Upper lobe of right lung (tissue), 1 donor: ENCODE measurements around the gene BABAM2. TPM values are rescaled to one million over a fixed set of nuclear protein-coding genes. Genes with fewer than 3 reads are reported as not detected.
A peak's percentile ranks its signal among the peaks of the same experiment; 100 is the strongest.

Source experiments
- ATAC-seq: fragments of 200-7000 bp; cut with Tn5 transposase; one replicate; pipeline ENCODE4 v1.9.1; 2020; ENCODE audit warnings: mild to moderate bottlenecking, moderate library complexity
- DNase-seq: peaks from one replicate; pipeline ENCODE4 v3.0.0-alpha.2; 2020
- H3K27ac ChIP-seq: fragments of 200-600 bp; one replicate; pipeline ENCODE4 v1.8.0; 2022
- H3K27me3 ChIP-seq: fragments of 200-600 bp; one replicate; pipeline ENCODE4 v1.8.0; 2022; ENCODE audit warnings: mild to moderate bottlenecking
- H3K36me3 ChIP-seq: fragments of 200-600 bp; one replicate; pipeline ENCODE4 v1.8.0; 2022
- H3K4me1 ChIP-seq: fragments of 200-600 bp; one replicate; pipeline ENCODE4 v1.8.0; 2022
- H3K4me3 ChIP-seq: fragments of 200-600 bp; one replicate; pipeline ENCODE4 v1.8.0; 2022; ENCODE audit warnings: mild to moderate bottlenecking
- H3K9me3 ChIP-seq: fragments of 200-600 bp; one replicate; pipeline ENCODE4 v1.8.0; 2022
- CTCF ChIP-seq: fragments of 200-600 bp; IDR thresholded peaks from one replicate; pipeline ENCODE4 v1.8.0; 2022; ENCODE audit warnings: antibody characterized with exemption
- intact Hi-C: fragments of 100-400 bp; cut with DNase I; formaldehyde crosslinking; loops from one replicate; pipeline ENCODE4 v1.11.0; 2022
- total RNA-seq: library from RNA; stranded (reverse); fragmentation: NEBNext Ultra II Directional; extraction: Animal tissue kit (Norgen Biotek cat#: 25700); gene quantifications from one replicate; pipeline ENCODE4 v1.2.1, GENCODE V29; 2021
- donor health status: DM: no; HTN: yes; CAD: no; lungs with severe emphysema.

Gene BABAM2
- total RNA-seq, 1 donor from 2014 or later: 36.2 TPM

- Histone ChIP-seq H3K27ac (no peak overlapping the region), H3K4me1 (peaks cover 7% of the 10 kb centered on the region), H3K9me3 (no peaks in the 10 kb centered on the region), H3K27me3 (no peaks in the 10 kb centered on the region), H3K36me3 (no peaks in the 10 kb centered on the region), H3K4me3 (no peak overlapping the region)
- TF ChIP-seq CTCF: no peak
- intact Hi-C loops: no loop called here
- DNase-seq (no peak), ATAC-seq (no peak)
Measured at GRCh38 chr2:27984153-27984552, 93.6 kb downstream of the BABAM2 start.

- no peak for DNase-seq
- peaks cover 8% of the 10 kb centered on the region for H3K4me1 ChIP-seq
- no peak for ATAC-seq
- no peak for TF ChIP-seq CTCF
- intact Hi-C loops: no loop called here
- H3K27me3 ChIP-seq: no peaks in the 10 kb centered on the region
- no peak overlapping the region for H3K27ac ChIP-seq
- no peaks in the 10 kb centered on the region for H3K9me3 ChIP-seq
- no peak overlapping the region for H3K4me3 ChIP-seq
- H3K36me3 ChIP-seq: no peaks in the 10 kb centered on the region
Measured at GRCh38 chr2:27988306-27988705, 97.8 kb downstream of the BABAM2 start.

GRCh38 chr2:27988718-27989117 lies 98.2 kb downstream of the BABAM2 start:
- Histone ChIP-seq H3K9me3 (no peaks in the 10 kb centered on the region), H3K36me3 (no peaks in the 10 kb centered on the region), H3K4me1 (peaks cover 8% of the 10 kb centered on the region), H3K27me3 (no peaks in the 10 kb centered on the region), H3K4me3 (no peak overlapping the region), H3K27ac (no peak overlapping the region)
- no peak for ATAC-seq
- no peak for TF ChIP-seq CTCF
- no peak for DNase-seq
- intact Hi-C loops: no loop called here

GRCh38 chr2:27989149-27989548 lies 98.6 kb downstream of the BABAM2 start:
- no peak for DNase-seq
- Histone ChIP-seq H3K4me1 (peaks cover 8% of the 10 kb centered on the region), H3K4me3 (no peak overlapping the region), H3K27me3 (no peaks in the 10 kb centered on the region), H3K9me3 (no peaks in the 10 kb centered on the region), H3K27ac (no peak overlapping the region), H3K36me3 (no peaks in the 10 kb centered on the region)
- no peak for TF ChIP-seq CTCF
- ATAC-seq: peak; percentile 50
- intact Hi-C loops: no loop called here

GRCh38 chr2:27990030-27990590 lies 99.6 kb downstream of the BABAM2 start:
- Histone ChIP-seq H3K4me3 (no peak overlapping the region), H3K36me3 (no peaks in the 10 kb centered on the region), H3K4me1 (peaks cover 8% of the 10 kb centered on the region), H3K27ac (no peak overlapping the region), H3K27me3 (no peaks in the 10 kb centered on the region), H3K9me3 (no peaks in the 10 kb centered on the region)
- no peak for ATAC-seq
- TF ChIP-seq CTCF: no peak
- intact Hi-C loops: no loop called here
- DNase-seq: no peak

- ATAC-seq (no peak), DNase-seq (no peak)
- no peak for TF ChIP-seq CTCF
- H3K4me3 ChIP-seq: no peak overlapping the region
- H3K9me3 ChIP-seq: no peaks in the 10 kb centered on the region
- H3K27me3 ChIP-seq: no peaks in the 10 kb centered on the region
- no peak overlapping the region for H3K27ac ChIP-seq
- peaks cover 8% of the 10 kb centered on the region for H3K4me1 ChIP-seq
- H3K36me3 ChIP-seq: no peaks in the 10 kb centered on the region
- intact Hi-C loops: no loop called here
Measured at GRCh38 chr2:27991146-27991545, 100.6 kb downstream of the BABAM2 start.
